HG03354 (cell line): ENCODE measurements around the gene CABLES1.

Experiments
- ATAC-seq: cut with Tn5 transposase; IDR thresholded peaks from one replicate; pipeline ENCODE4 v1.9.1; 2021; ENCODE audit warnings: mild to moderate bottlenecking; ENCODE audit not compliant: unreplicated experiment, poor library complexity, severe bottlenecking

The CABLES1 gene

GRCh38 chr18:23188068-23188760 is 52.9 kb downstream of the CABLES1 start:
- ATAC-seq, result no peak

- ATAC-seq, result no peak
These were observed 53.8 kb downstream of the CABLES1 start for GRCh38 chr18:23189099-23189498.

DNA sequence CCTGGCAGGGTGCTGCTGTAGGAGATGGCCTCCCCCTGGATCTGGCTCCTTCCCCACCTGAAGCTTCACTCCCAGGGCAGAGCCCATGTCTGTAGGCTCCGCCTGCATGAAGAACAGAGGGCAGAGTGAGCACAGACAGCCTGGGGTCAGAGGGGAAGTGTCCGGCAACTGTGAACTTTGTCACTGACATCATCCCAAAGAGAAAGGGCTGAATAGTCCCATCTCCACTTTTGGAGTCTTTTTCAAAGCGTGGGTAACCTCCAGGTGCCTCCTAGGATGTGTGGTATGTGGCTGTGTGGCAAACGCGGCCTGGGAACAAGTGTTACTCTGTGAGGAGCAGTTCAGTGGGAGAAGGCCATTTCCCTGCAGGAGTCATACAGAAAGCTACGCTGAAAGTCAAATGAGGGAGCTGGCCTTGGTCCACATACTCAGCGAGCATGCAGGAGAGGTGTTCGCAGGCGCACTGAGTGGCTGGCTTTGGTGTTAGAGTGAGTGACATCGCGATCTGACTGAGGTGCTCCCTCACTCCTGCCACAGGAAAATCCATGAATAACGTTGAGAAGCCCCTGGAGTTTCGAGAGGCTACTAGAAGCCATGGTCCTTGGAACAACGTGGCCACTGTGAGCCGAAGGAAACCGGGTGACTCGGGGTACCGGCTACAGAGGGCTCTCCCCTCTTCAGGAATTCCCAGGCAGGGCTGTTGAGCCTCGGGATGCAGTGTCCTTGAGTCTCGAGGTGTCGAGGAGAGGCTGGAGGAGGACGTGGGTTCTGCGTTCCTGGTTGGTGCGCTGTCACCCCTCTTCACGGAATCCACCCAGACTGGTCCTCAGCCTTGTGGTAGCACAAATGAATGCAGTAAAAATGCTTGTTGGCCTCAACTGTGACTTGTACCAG is 54.7 kb downstream of the CABLES1 start:
- no peak for ATAC-seq

GRCh38 chr18:23191232-23191631 is 55.9 kb downstream of the CABLES1 start:
- no peak for ATAC-seq

- ATAC-seq, result no peak
These were observed 58.5 kb downstream of the CABLES1 start for GRCh38 chr18:23193742-23194141.

- no peak for ATAC-seq
These were observed 59.1 kb downstream of the CABLES1 start for GRCh38 chr18:23194155-23194996.

GRCh38 chr18:23194997-23195957 is 60.0 kb downstream of the CABLES1 start:
- no peak for ATAC-seq

- no peak for ATAC-seq
These were observed 61.1 kb downstream of the CABLES1 start for GRCh38 chr18:23196119-23197007.

GRCh38 chr18:23198217-23198845 is 63.0 kb downstream of the CABLES1 start:
- no peak for ATAC-seq

DNA sequence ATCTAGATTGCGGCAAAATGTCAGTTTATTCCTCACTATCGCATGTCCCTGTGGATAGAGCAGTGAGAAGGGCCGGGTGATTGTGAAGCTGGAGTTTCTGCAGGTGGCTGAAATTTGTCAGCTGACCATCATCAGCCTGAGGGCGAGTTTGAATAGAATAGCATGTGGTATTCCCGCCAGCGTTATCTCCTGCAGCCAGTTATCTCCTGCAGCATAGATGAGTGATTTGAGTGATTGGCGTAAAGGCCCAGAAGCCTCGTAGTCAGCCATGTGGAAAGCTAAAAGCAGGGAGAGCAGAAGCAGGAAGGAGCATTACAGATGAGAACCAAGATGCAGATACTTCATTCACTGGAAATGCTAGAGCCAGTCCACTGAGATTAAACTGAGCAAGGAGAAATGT is 65.5 kb downstream of the CABLES1 start:
- no peak for ATAC-seq

DNA sequence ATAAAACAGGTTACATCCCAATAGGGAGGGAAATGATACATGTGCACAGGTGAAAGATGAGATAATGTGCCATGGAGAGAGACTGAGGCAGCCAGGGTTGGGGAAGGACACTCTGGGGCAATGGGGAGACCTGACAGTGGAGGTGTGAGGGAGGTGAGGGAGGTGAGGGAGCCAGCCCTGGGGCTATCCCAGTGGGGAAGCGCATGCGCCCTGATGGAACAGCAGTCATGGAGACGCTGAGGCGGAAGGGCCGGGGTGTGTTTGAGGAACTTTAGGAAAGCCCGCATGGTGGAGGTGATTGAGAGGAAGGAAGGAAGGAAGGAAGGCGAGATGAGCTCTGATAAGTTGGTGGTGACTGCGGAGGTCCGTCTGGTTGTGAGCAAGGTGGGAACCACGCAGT is 66.5 kb downstream of the CABLES1 start:
- no peak for ATAC-seq

GRCh38 chr18:23203891-23204432 is 68.7 kb downstream of the CABLES1 start:
- ATAC-seq, result no peak

DNA sequence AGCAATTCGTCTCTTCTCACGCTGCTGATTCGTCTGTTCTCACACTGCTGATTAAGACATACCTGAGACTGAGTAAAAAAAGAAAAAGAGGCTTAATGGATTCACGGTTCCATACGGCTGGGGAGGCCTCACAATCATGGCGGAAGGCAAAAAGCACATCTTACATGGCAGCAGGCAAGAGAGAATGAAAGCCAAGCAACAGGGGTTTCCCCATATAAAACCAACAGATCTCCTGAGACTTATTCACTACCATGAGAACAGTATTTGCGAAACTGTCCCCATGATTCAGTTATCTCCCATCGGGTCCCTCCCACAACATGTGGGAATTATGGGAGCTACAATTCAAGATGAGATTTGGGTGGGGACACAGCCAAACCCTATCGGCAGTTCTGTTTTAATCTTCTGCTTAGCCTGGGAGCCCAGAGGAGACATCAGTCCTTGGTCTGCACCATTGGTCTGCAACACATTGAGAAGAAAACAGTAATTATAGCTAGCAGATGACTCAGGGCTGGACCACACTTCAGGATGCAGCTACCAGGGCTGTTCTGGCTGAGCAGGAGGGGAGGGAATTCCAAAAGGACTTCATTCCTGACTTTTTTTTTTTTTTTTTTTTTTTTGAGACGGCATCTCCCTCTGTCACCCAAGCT is 69.4 kb downstream of the CABLES1 start:
- no peak for ATAC-seq

GRCh38 chr18:23205980-23206379 is 70.7 kb downstream of the CABLES1 start:
- ATAC-seq, result no peak

DNA sequence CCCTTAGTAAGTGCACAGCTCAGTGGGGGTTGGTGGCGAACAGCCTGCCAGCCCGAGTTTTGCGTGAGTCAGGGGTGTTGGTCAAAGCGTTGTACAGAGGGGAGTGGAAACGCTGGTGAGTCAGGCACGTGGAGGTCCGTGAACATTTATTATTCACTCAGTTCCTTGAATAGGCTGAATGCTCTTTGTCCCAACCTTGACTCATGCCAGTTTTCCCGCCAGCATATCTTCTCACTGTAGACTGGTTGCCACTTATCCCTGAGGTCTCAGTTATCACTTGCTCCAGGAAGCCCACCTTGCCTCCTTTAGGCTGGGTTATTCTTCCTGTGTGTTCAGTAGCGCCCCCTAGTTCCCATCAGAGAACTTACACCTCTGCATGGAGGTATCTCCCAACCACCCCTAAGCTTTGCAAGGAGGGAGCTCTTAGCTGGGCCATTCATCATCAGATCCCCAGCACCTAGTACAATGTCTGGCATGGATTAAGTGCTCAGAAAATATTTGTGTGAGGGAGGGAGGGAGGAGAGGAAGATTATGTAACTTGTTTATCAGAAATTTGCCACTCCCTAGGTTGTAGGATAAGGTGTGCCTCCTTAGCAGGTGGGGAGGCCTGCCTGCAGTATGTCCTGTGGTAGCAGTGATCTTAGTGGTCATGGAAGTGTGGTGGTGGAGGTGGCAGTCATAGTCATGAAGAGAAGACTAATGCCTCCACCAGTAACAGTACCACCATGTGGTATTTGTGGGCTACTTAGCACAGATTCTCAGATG is 72.1 kb downstream of the CABLES1 start:
- no peak for ATAC-seq

DNA sequence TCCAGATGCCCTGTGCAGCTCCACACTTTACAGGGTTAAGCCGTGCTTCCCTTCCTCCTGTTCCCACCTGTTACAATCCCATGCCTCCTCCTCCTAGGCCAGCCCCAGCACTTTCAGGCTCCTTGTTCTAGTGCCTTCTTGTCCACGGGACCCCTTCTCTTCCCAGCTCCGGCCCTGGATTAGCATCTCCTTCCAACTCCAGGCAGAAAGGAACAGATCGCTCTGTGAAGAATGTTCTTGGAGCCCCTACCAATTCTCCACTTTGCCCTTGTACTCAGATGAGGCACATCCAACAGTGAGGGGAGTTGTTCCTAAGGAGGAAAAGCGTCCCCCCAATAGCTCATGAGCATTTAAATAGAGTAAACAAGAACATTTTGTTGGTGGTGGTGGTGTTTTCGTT is 72.7 kb downstream of the CABLES1 start:
- no peak for ATAC-seq
